Measurements from ENCODE around the gene TRA2A. TPM values are rescaled to one million over a fixed set of nuclear protein-coding genes. Genes with fewer than 3 reads are reported as not detected.
"Not testable (repeated sequence)": the region's sequence is repeated elsewhere in the genome, so short reads cannot be mapped to it uniquely, and the experiment has no call there.

TRA2A gene
- 293 TPM for polyA plus RNA-seq (ENCODE audit: insufficient read length)
- long read RNA-seq, donor 1, transcript TRA2A-206 (3 exons, 661 nt) = minor isoform, 10 of 71 reads
- long read RNA-seq, donor 1, transcript TRA2A-201 (8 exons, 1,845 nt) = major isoform, 19 of 71 reads
- long read RNA-seq, donor 1, partial matches to known transcripts = 33 of 71 reads
- long read RNA-seq, donor 1, other reads (novel, unspliced or antisense) = 5 of 71 reads
- long read RNA-seq, donor 2, transcript TRA2A-201 (8 exons, 1,845 nt) = major isoform, 23 of 388 reads
- long read RNA-seq, donor 2, partial matches to known transcripts = 355 of 388 reads
- long read RNA-seq, donor 2, other reads (novel, unspliced or antisense) = 0 of 388 reads
- long read RNA-seq, donor 3, transcript TRA2A-201 (8 exons, 1,845 nt) = major isoform, 14 of 279 reads
- long read RNA-seq, donor 3, partial matches to known transcripts = 260 of 279 reads
- long read RNA-seq, donor 3, other reads (novel, unspliced or antisense) = 0 of 279 reads
- long read RNA-seq, donor 4, partial matches to known transcripts = 0 of 2 reads
- long read RNA-seq, donor 4, other reads (novel, unspliced or antisense) = 0 of 2 reads
- long read RNA-seq, donor 5, transcript TRA2A-201 (8 exons, 1,845 nt) = major isoform, 20 of 417 reads
- long read RNA-seq, donor 5, partial matches to known transcripts = 382 of 417 reads
- long read RNA-seq, donor 5, other reads (novel, unspliced or antisense) = 9 of 417 reads
- long read RNA-seq, donor 6, transcript TRA2A-201 (8 exons, 1,845 nt) = major isoform, 22 of 220 reads
- long read RNA-seq, donor 6, partial matches to known transcripts = 194 of 220 reads
- long read RNA-seq, donor 6, other reads (novel, unspliced or antisense) = 0 of 220 reads
- long read RNA-seq, donor 7, transcript TRA2A-201 (8 exons, 1,845 nt) = major isoform, 17 of 83 reads
- long read RNA-seq, donor 7, transcript TRA2A-206 (3 exons, 661 nt) = minor isoform, 5 of 83 reads
- long read RNA-seq, donor 7, partial matches to known transcripts = 56 of 83 reads
- long read RNA-seq, donor 7, other reads (novel, unspliced or antisense) = 0 of 83 reads
- long read RNA-seq, donor 8, transcript TRA2A-201 (8 exons, 1,845 nt) = major isoform, 6 of 16 reads
- long read RNA-seq, donor 8, partial matches to known transcripts = 9 of 16 reads
- long read RNA-seq, donor 8, other reads (novel, unspliced or antisense) = 0 of 16 reads

DNA sequence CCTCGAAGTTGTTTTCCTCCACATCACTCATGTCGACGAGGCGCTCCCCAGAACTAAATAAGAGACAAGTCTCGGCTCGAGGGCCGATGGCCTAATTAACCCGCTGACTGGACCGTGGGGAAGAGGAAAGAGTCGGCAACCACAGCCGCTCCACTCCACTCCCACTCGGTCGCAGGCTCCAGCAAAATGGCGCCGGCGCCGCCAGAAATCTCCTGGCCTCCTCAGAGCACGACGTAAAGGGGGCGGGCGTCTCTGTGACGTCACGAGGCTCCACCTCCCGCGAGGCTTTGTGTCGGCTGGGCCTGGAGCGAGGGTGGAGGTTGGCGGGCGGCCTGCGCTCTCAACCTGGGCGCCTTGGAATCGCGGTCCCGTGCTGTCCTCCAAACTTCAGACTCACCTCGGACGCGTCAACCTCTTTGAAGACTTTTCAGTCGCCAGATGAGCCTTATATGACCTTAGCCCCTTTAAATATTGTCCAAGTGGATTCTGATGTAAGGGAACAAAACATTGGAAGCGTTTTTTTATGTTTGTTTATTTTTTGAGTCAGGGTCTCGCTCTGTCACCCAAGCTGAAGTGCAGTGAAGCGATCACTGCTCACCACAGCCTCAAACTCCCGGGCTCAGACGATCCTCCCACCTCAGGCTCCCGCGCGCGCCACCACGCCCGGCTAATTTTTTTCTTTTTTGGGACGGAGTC is at the start of gene TRA2A:
TRA2A (minus strand) TSS at position 188 of the 696 bp plus-strand sequence; CDS start at position 31, 157 bp downstream.
- peak; percentile 97 for DNase-seq

DNA sequence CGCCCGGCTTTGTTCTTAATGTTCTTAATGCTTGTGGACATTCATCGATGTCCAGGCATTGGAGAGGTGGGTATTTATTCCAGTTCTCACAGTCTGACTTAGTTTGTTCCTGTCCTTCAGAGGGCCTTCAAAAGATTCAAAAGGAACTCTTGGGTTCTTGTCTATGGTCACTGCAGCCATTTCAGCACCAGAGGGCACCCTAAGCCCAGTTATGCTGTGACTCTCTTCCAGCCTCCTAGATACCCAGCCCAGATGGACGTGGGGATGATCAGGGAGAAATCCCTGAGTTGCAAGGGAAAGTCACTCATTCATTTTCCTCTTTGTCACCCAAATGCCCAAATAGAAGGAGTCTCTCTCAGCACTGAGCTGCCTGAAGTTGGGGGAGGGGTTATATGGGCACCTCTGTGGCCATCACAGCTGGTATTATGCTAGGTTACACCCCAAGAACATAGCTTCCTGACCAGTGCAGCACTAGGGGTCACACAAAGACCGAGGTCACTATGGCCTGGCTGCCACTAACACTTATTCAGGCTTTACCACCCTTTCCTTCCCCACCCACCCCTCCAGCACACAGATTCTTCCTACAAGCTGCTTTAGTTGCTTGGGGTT is 38.9 kb upstream of the TRA2A start:
- peak; percentile 73 for DNase-seq

DNA sequence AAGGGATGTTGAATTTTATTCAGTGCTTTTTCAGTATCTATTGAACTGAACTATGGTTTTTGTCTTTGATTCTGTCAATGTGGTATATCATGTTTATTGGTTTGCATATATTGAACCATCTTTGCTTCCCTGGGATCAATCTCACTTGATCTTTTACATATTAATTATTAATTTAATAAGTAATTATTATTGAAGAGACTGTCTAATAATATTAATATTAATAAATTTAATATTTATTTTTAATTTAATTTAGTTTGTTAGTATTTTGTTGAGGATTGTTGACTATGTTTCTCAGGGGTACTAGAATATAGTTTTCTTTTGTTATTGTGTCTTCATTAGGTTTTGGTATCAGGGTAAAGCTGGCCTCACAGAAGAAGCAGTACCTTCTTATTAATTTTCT is 26.5 kb upstream of the TRA2A start:
- no peak for DNase-seq

DNA sequence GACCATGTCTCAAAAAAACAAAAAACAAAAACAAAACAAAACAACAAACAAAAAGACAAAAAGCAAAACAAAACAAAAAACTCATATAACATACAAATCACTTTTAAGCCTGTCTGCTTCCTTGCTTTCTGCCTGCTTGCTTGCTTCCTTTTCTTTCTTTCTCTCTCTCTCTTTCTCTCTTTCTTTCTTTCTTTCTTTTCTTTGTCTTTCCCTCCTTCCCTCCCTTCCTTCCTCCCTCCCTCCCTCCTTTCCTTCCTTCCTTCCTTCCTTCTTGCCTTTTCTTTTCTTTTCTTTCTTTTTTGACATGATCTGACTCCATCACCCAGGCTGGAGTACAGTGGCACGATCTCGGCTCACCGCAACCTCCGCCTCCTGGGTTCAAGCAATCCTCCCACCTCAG is 15.9 kb upstream of the TRA2A start:
- no peak for DNase-seq

DNA sequence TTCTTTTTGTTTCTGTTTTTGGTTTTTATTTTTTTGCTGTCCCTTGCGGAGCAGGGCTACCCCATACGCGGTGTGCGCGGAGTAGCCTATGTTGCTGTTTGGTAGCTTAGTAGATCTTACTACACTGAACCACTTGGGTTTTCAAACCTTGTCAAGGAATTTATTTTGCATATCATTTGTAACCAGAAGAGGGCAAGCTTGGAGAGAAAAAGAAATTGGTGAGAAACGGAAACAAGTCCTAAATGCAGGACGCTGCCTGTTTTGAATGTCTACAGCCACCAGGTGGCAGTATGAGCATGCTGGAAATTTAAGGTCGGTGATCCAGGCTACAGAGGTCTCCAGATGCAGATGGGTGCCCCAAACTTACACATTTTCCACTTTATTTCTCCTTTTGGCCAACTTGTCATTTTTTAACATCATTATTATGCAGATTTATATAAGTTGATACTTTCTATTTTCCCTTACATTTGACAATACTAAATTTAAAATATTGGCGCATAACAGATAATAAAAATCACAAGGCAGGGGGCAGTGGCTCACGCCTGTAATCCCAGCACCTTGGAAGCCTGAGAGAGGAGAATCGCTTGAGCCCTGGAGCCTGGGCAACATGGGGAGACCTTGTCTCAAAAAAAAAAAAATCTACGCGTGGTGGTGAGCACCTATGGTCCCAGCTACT is 15.3 kb upstream of the TRA2A start:
- DNase-seq = peak; percentile 91

DNA sequence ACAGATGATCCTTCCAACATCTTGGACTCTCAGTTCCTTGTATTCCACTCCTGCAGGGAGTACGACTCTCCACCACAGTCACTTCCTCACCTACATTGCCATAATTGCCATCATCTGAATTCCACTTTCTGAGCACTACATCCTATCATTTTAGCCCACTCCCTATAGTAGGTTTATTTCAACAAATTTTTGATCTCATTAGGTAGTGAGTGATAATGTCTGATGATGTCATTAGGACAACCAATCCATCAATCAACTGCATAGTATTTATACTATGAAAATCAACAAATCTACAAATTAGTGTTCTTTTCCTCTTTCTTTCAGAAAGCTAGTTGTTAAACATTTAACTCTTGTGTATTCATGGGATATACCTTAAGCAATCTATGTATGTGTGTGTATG is 13.7 kb upstream of the TRA2A start:
- DNase-seq = no peak

DNA sequence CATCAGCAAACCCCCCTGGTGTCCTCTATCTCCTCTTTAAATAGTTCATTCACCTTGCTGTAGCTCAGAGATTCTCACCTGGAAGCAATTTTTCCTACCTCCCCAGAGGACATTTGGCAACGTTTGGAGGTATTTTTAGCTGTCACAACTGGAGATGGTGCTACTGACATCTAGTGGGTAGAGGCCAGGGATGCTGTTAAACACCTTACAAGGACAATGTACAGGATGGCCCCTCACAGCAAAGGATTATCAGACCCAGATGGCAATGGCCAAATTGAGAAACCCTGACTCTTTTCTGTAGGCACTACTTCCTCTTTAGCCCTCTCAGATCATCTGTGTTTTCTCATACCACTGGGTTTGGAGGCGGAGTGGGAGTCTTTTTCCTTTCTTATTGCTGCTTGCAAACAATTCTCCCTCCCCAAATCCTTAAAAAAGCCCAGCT is 13.2 kb upstream of the TRA2A start:
- DNase-seq = no peak

DNA sequence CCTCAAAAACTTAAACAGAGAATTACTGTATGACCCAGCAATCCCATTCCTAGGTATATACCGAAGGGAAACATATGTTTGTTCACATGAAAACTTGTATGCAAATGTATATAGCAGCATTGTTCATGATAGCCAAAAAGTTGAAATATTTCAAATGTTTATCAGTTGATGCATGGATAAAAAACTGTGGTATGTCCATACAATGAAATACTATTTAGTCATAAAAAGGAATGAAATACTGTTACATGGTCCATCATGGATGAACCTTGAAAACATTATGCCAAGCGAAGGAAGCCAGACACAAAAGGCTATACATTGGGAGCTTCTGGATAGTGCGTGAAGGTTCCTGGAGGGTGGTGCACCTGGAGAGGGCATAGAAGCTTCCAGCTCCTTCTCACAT is 11.0 kb upstream of the TRA2A start:
- no peak for DNase-seq

DNA sequence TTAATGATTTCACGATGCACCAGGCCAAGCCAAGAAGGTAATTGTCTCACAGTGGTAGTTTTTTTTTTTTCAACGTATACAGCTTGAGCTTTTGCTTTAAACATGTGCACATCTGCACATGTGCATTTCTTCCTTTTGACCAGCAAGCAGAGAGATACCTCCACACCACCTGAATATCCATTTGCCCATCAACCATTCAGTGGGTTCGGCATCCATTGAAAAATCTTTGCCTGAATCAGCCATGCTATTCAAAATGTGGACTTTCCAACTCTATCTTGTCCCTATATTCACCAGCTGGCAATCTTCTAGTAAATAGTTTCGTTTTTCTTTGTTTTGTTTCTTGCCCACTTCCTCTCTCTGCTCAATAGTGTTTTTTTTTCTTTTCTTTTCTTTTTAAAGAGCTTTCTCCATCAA is 7.7 kb upstream of the TRA2A start:
- DNase-seq = no peak

DNA sequence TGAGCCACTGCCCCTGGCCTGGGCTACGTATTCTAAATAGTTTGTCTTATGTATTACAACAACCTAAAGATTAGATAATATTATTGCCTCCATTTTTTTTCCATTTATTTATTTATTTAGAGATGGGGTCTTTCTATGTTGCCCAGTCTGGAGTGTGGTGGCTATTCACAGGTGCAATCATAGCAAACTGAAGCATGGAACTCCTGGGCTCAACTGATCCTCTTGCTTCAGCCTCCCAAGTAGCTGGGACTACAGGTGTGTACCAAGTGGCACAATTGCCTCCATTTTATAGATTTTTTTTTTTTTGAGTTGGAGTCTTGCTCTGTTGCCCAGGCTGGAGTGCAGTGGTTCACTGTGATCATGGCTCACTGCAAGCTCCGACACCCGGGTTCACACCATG is 6.5 kb upstream of the TRA2A start:
- DNase-seq = no peak

DNA sequence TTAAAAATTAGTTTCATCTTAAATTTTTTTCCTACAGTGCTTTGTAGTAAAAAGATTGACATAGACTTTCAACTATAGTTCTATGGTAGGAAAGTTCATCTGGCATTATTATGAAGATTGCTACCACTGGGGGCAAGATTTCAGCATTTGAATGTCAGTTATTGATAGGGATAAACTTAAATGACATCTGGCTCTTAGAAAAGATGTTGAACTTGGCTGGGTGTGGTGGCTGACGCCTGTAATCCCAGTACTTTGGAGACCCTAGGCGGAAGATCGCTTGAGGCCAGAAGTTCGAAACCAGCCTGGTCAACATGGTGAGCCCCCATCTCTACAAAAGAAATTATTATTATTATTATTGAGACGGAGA is 1.4 kb upstream of the TRA2A start:
- DNase-seq = no peak

DNA sequence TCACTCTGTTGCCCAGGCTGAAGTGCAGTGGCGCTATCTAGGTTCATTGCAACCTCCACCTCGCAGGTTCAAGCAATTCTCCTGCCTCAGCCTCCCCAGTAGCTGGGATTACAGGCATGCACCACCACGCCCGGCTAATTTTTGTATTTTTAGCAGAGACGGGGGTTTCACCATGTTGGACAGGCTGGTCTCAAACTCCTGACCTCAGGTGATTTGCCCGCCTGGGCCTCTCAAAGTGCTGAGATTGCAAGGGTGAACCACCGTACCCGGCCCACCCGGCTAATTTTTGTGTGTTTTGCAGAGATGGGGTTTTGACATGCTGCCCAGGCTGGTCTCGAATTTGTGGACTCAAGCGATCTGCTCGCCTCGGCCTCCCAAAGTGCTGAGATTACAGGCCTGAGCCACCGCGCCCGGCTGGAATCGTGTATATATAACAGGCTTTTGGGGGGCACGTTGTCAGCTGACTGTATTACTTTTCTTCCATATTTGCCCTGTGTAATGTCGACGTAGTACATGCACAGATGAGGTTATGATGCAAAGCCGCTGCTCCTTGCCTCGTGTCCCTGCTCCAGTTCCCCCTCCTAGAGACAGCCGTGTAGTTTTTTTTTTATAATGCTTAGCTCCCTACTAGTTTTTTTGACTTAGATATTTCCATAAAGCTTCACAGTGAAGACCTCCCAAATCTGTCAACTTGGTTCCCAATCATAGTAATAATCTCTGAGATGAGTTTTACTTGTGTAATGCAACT is 883 bp upstream of the TRA2A start:
- no peak for DNase-seq

DNA sequence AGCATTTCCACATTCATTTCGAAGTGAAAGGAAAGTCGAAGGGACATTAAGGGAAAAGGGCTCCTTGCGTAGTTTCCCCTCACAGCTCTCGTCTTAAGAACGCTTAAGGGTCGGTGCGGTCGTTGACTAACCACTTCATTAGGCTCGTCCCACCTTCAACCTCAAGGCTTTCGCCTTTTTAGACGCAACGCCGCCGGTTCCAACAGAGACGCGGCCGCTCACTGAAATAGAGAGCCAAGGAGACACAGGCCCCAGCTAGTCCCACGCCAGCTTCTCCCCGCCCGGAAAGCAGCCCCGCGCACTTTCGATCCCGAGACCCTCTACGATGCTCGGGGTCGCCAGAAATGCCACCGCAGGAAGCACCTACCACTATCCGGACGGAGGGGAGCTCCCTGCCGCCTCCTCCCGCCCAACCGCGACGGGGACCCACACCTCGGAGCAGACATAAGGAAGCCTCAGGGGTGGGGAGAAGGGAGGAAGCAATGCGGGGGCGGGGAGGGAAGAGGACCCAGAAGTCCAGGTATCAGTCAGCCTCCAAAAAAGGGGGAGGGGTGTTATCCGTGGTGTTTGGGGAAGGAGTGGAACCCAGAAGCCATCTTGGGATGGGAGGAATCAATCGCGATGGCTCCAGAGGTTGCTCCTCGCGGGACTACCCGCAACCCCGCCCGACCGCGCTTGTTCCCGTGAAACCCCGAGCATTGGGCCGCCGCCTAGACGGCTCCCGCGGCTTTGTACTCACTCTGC is 559 bp downstream of the TRA2A start:
- DNase-seq = peak; percentile 62

DNA sequence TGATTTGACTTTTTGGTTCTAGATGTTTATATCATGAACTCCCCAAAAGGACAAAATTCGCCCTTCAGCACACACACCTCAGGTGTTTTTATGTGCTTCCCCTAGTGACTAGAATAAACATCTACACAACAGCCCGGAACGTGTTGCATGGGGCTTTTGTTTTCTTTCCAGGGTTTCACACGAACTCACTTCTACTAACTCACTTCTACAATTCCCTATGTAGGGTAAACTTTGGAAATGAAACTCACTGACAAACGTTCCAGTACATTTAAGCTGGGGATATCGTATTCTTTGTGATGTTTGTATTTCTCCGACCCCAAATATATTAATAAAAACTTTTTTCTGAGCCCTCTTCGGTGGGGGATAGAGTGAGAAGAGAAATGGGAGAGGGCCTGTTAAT is 1.4 kb downstream of the TRA2A start:
- DNase-seq = peak; percentile 75

DNA sequence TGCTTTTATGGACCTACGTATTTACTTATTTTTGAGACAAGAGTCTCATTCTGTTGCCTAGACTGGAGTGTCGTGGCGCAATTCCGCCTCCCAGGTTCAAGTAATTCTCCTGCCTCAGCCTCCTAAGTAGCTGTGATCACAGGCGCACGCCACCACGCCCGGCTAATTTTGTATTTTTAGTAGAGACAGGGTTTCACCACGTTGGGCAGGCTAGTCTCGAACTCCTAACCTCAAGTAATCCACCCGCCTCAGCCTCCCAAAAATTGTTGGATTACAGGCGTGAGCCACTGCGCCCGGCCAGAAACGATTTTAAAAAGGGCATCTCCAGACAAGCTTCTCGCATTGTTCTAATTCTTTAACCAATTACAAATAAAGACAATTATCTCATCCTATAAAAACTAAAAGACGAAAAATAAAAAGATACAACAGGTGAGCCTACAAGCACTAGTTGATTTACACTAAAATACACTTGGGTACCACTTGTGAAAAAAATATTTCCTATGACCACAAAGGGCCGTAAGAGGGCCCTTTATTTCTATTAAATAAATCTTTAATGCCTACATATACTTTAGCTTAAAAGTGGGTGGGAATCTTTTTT is 2.4 kb downstream of the TRA2A start:
- no peak for DNase-seq

DNA sequence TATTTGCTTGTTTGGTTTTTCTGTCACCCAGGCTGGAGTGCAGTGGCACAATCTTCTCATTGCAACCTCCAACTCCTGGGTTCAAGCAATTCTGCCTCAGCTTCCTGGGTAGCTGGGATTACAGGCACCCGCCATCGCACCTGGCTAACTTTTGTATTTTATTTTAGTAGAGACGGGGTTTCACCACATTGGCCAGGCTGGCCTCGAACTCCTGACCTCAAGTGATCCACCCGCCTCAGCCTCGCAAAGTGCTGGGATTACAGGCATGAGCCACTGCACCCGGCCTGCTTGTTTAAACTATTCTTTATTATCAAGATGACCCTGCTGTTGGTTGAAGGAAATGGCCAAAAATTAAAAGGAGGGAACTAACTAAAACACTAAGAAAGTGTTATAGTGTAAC is 6.2 kb downstream of the TRA2A start:
- not testable (repeated sequence) for DNase-seq

DNA sequence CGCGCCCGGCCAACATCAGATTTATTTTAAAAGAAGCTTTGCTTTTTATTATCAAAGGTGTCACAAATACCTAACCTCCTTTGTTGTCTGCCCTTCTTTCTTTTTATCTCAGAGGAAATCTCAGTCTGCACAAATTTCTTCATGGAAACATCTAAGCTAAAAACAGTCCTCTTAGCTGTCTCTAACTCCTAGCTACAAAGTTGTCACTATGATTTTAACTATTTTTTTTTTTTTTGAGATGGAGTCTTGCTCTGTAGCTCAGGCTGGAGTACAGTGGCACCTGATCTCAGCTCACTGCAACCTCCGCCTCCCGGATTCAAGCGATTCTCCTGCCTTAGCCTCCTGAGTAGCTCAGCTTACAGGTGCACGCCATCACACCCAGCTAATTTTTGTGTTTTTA is 7.3 kb downstream of the TRA2A start:
- DNase-seq = no peak

DNA sequence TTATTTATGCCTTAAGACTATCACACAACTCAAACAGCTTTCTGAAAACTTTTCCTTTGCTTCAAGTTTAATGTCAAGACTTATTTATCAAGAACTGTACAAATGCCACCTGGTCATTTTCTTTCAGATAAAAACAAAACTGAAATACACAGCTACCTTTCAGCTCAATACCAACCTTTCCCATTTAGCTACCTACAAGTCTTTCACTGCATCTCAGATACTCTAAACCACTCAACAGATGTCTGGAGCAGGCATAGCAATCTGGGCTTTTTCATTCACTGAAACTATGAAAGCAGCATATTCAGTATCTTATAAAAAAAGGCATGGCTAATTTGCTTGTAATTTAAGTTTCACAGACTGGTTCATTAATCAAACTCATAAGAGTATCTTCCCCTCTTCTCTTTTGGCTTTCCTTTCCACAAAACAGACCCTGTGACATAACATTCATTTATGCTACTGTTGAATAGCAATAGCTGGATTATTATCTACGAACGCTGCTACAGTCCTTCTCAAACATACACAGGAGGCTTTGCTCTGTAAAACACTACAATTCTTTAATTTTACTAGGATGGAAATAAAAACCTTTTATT is 8.2 kb downstream of the TRA2A start:
- DNase-seq = no peak

DNA sequence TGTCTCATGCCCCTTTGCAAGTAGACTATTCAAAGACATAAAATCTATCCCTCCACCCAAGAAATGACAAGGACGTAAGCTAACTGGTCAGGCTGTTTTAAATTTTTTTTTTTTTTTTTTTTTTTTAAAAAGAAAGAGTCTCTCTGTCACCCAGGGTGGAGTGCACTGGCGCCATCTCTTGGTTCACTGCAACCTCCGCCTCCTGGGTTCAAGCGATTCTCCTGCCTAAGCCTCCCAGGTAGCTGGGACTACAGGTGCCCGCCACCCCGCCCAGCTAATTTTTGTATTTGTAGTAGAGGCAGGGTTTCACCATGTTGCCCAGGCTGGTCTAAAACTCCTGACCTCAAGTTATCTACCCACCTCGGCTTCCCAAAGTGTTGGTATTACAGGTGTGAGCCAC is 11.2 kb downstream of the TRA2A start:
- no peak for DNase-seq
